GM12878 (cell line): ENCODE measurements around the gene PDE8B. TPM values are rescaled to one million over a fixed set of nuclear protein-coding genes. Genes with fewer than 3 reads are reported as not detected.
A peak's percentile ranks its signal among the peaks of the same experiment; 100 is the strongest.

Experiments
- BHLHE40 ChIP-seq, 2 experiments: fragments of 450-650 bp in 1 of 2; IDR thresholded peaks; 2 replicates each; pipeline ENCODE4 v1.6.1; 2011 to 2017; ENCODE audit warnings: low read depth in 2 of 2, borderline replicate concordance in 1 of 2, improper control_type of control experiment in 1 of 2, low read length in 1 of 2, mild to moderate bottlenecking in 1 of 2
- CHD4 ChIP-seq: fragments of 200-600 bp; sonication (generic); IDR thresholded peaks from 2 replicates; pipeline ENCODE4 v1.6.1; 2016; ENCODE audit warnings: mild to moderate bottlenecking
- CREB1 ChIP-seq: IDR thresholded peaks from 2 replicates; pipeline ENCODE4 v1.6.1; 2012; ENCODE audit warnings: low read depth, mild to moderate bottlenecking, inconsistent platforms
- ELK1 ChIP-seq: IDR thresholded peaks from 2 replicates; pipeline ENCODE4 v1.6.1; 2012; ENCODE audit warnings: low read depth, low read length, improper control_type of control experiment
- ETV6 ChIP-seq, 2 experiments: fragments of 450-650 bp in 1 of 2; IDR thresholded peaks in 1 of 2; conservative IDR thresholded peaks in 1 of 2; 2 replicates each; pipeline ENCODE4 v1.6.1; 2014; ENCODE audit warnings: antibody characterized with exemption in 1 of 2, borderline replicate concordance in 1 of 2, low read depth in 1 of 2, mild to moderate bottlenecking in 1 of 2, moderate library complexity in 1 of 2
- JUND ChIP-seq: IDR thresholded peaks from 2 replicates; pipeline ENCODE4 v1.6.1; 2012; ENCODE audit warnings: low read depth, mild to moderate bottlenecking, low read length, improper control_type of control experiment, moderate library complexity
- KLF5 ChIP-seq: fragments of 450-650 bp; IDR thresholded peaks from 2 replicates; pipeline ENCODE4 v1.6.1; 2014; ENCODE audit warnings: mild to moderate bottlenecking; ENCODE audit not compliant: partially characterized antibody
- PAX8 ChIP-seq: fragments of 450-650 bp; IDR thresholded peaks from 2 replicates; pipeline ENCODE4 v1.6.1; 2017; ENCODE audit warnings: mild to moderate bottlenecking, moderate library complexity
- POLR2AphosphoS2 ChIP-seq: IDR thresholded peaks from 2 replicates; pipeline ENCODE4 v1.6.1; 2011; ENCODE audit warnings: low read depth, mild to moderate bottlenecking, low read length, improper control_type of control experiment, moderate library complexity
- SMAD5 ChIP-seq: IDR thresholded peaks from 2 replicates; pipeline ENCODE4 v1.6.1; 2016; ENCODE audit warnings: antibody characterized with exemption, low read depth
- SREBF2 ChIP-seq: IDR thresholded peaks from 2 replicates; pipeline ENCODE4 v1.6.1; 2012; ENCODE audit warnings: mild to moderate bottlenecking, low read length
- TCF7 ChIP-seq: IDR thresholded peaks from 2 replicates; pipeline ENCODE4 v1.6.1; 2014; ENCODE audit warnings: antibody characterized with exemption, borderline replicate concordance
- ZBTB33 ChIP-seq: fragments of 450-650 bp; IDR thresholded peaks from 2 replicates; pipeline ENCODE4 v1.6.1; 2017; ENCODE audit warnings: mild to moderate bottlenecking
- ZNF274 ChIP-seq: IDR thresholded peaks from one replicate; pipeline ENCODE4 v1.8.0; 2011; ENCODE audit not compliant: insufficient read length, insufficient read depth
- ZNF622 ChIP-seq: fragments of 450-650 bp; IDR thresholded peaks from 2 replicates; pipeline ENCODE4 v1.6.1; 2017; ENCODE audit warnings: mild to moderate bottlenecking, inconsistent platforms
- ZZZ3 ChIP-seq: IDR thresholded peaks from 2 replicates; pipeline ENCODE4 v1.6.1; 2011; ENCODE audit warnings: low read depth; ENCODE audit not compliant: control insufficient read depth, insufficient read length
- polyA plus RNA-seq, 11 experiments: library from polyadenylated mRNA; depleted of rRNA in 4 of 11; unstranded in 6 of 11; stranded (reverse) in 5 of 11; fragments of >200 nt; fragmentation: Nextera tagmentation in 4 of 11; fragmentation: Illumina TruSeq in 1 of 11; extraction: Ambion mirVana in 4 of 11; extraction: Trizol in 1 of 11; gene quantifications; 1 replicate in 1 of 11; 2 replicates in 10 of 11; pipeline versions ENCODE4 v1.2.1 to v1.2.3, GENCODE V29; 2011 to 2016; ENCODE audit warnings: inconsistent platforms in 2 of 11, missing spikeins in 2 of 11, low read depth in 1 of 11
- total RNA-seq, 4 experiments: library from RNA; depleted of rRNA in 3 of 4; stranded (reverse); fragments of >200 nt in 3 of 4; fragmentation: Illumina TruSeq in 1 of 4; extraction: Trizol in 1 of 4; gene quantifications; 2 replicates each; pipeline versions ENCODE4 v1.2.1 to v1.2.3, GENCODE V29; 2013 to 2021
- TF ChIP-seq, protein P1 (sequence below): fragments of 450-650 bp; IDR thresholded peaks from 2 replicates; pipeline ENCODE4 v1.6.1; 2017; ENCODE audit warnings: antibody characterized with exemption, mild to moderate bottlenecking, moderate library complexity
- TF ChIP-seq, protein P2 (sequence below): fragments of 450-650 bp; conservative IDR thresholded peaks from 2 replicates; pipeline ENCODE4 v1.6.1; 2017; ENCODE audit warnings: mild to moderate bottlenecking, moderate library complexity
- TF ChIP-seq, protein P3 (sequence below): fragments of 450-650 bp; IDR thresholded peaks from 2 replicates; pipeline ENCODE4 v1.6.1; 2017; ENCODE audit warnings: mild to moderate bottlenecking, low read depth, inconsistent platforms; ENCODE audit not compliant: poor library complexity, severe bottlenecking

The PDE8B gene
- total and polyA plus RNA-seq, 10 of the 15 experiments (the other 5 are each of a cell fraction or from before 2014, with no cell fraction given) = 0.03 to 0.44 (median 0.20) TPM; not detected in 3

- TF ChIP-seq ZNF274 = no peak
- TF ChIP-seq SREBF2 = no peak
- no peak for TF ChIP-seq ZBTB33
- no peak for TF ChIP-seq ZZZ3
- TF ChIP-seq, protein P1, sequence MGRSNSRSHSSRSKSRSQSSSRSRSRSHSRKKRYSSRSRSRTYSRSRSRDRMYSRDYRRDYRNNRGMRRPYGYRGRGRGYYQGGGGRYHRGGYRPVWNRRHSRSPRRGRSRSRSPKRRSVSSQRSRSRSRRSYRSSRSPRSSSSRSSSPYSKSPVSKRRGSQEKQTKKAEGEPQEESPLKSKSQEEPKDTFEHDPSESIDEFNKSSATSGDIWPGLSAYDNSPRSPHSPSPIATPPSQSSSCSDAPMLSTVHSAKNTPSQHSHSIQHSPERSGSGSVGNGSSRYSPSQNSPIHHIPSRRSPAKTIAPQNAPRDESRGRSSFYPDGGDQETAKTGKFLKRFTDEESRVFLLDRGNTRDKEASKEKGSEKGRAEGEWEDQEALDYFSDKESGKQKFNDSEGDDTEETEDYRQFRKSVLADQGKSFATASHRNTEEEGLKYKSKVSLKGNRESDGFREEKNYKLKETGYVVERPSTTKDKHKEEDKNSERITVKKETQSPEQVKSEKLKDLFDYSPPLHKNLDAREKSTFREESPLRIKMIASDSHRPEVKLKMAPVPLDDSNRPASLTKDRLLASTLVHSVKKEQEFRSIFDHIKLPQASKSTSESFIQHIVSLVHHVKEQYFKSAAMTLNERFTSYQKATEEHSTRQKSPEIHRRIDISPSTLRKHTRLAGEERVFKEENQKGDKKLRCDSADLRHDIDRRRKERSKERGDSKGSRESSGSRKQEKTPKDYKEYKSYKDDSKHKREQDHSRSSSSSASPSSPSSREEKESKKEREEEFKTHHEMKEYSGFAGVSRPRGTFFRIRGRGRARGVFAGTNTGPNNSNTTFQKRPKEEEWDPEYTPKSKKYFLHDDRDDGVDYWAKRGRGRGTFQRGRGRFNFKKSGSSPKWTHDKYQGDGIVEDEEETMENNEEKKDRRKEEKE = no peak
- TF ChIP-seq, protein P2, sequence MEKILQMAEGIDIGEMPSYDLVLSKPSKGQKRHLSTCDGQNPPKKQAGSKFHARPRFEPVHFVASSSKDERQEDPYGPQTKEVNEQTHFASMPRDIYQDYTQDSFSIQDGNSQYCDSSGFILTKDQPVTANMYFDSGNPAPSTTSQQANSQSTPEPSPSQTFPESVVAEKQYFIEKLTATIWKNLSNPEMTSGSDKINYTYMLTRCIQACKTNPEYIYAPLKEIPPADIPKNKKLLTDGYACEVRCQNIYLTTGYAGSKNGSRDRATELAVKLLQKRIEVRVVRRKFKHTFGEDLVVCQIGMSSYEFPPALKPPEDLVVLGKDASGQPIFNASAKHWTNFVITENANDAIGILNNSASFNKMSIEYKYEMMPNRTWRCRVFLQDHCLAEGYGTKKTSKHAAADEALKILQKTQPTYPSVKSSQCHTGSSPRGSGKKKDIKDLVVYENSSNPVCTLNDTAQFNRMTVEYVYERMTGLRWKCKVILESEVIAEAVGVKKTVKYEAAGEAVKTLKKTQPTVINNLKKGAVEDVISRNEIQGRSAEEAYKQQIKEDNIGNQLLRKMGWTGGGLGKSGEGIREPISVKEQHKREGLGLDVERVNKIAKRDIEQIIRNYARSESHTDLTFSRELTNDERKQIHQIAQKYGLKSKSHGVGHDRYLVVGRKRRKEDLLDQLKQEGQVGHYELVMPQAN = no peak
- TF ChIP-seq JUND = peak; percentile 76; the same call in 1 of the 2 replicates
- peak; percentile 98 for TF ChIP-seq TCF7
- TF ChIP-seq ELK1 = no peak
- TF ChIP-seq SMAD5 = no peak
- no peak for TF ChIP-seq POLR2AphosphoS2
- no peak for TF ChIP-seq ZNF622
- TF ChIP-seq BHLHE40 (IDR thresholded peaks at IDR 0.05; ENCODE audit: borderline replicate concordance in 1 of 2, low read depth in 2 of 2, low read length in 1 of 2) = peak; percentile 29 to 37; a peak in 1 of 4 replicates
- 0 out of 4 replicates have a peak, but pooled peaks of 1 of the 2 experiments have one; percentile 35 for TF ChIP-seq ETV6 (conservative IDR thresholded peaks at IDR 0.05 in 1 of 2, IDR thresholded peaks at IDR 0.05 in 1 of 2; ENCODE audit: borderline replicate concordance in 1 of 2, low read depth in 1 of 2)
- TF ChIP-seq CREB1 = peak; percentile 37; the same call in 1 of the 2 replicates
- TF ChIP-seq PAX8 = no peak
- TF ChIP-seq, protein P3, sequence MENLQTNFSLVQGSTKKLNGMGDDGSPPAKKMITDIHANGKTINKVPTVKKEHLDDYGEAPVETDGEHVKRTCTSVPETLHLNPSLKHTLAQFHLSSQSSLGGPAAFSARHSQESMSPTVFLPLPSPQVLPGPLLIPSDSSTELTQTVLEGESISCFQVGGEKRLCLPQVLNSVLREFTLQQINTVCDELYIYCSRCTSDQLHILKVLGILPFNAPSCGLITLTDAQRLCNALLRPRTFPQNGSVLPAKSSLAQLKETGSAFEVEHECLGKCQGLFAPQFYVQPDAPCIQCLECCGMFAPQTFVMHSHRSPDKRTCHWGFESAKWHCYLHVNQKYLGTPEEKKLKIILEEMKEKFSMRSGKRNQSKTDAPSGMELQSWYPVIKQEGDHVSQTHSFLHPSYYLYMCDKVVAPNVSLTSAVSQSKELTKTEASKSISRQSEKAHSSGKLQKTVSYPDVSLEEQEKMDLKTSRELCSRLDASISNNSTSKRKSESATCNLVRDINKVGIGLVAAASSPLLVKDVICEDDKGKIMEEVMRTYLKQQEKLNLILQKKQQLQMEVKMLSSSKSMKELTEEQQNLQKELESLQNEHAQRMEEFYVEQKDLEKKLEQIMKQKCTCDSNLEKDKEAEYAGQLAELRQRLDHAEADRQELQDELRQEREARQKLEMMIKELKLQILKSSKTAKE = peak; percentile 81
- TF ChIP-seq CHD4 = no peak
- no peak for TF ChIP-seq KLF5
Observed at GRCh38 chr5:77379558-77380061, 169.1 kb downstream of the PDE8B start (continued).
